SK-N-MC (cell line): ENCODE data around the gene C1orf167.

Experiments
- EZH2 ChIP-seq: fragments of 200-600 bp; sonication (generic); IDR thresholded peaks from one replicate; pipeline ENCODE4 v1.6.1; 2017; ENCODE audit warnings: antibody characterized with exemption
- POLR2AphosphoS5 ChIP-seq: IDR thresholded peaks from 2 replicates; pipeline ENCODE4 v1.6.1; 2012; ENCODE audit warnings: mild to moderate bottlenecking, low read depth, low read length, borderline replicate concordance

DNA sequence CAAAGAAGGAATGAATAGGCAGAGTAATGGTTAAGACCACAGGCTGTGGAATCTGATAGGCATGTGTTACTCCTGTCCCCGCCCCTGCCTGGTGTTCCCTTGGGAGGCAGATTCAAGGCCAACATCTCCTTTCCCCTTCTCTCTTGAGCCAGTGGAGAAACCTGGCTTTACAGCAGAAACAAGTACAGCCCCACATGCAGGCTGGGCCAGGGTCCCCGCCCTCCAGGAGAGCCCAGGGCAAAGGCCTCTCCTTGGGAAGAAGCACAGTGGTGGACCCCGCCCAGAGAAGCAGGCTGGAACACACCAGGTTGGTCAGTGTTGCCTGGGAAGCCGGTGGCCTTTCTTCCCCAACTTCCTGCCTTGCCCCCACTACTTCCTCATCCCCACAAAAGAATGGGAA, 6.8 kb downstream of the C1orf167 start:
- no peak for TF ChIP-seq POLR2AphosphoS5
- no peak for TF ChIP-seq EZH2
